Keratinocyte (primary cell): ENCODE measurements around the gene ELMO3. TPM values are rescaled to one million over a fixed set of nuclear protein-coding genes. Genes with fewer than 3 reads are reported as not detected.

ENCODE experiments used
- DNase-seq: peaks from one replicate; pipeline ENCODE4 v3.0.0-alpha.2; 2011; ENCODE audit warnings: low read depth, missing footprints, low spot score
- FAIRE-seq: peaks from 2 replicates; lab custom pipeline; 2011; peaks lifted over from hg19 to GRCh38; lab: Jason Lieb, UNC
- H2AFZ ChIP-seq: 2 replicates; pipeline ENCODE4 v1.6.0; 2012; ENCODE audit warnings: low read length, control low read depth, inconsistent platforms; ENCODE audit not compliant: control insufficient read depth
- H3K27ac ChIP-seq: 2 replicates; pipeline ENCODE4 v1.5.1; 2011; ENCODE audit warnings: low read length; ENCODE audit not compliant: control insufficient read depth, insufficient read depth
- H3K27me3 ChIP-seq: 3 replicates; pipeline ENCODE4 v1.6.0; 2011; ENCODE audit warnings: low read length; ENCODE audit not compliant: control insufficient read depth, insufficient read depth; ENCODE audit errors: extremely low read depth
- H3K36me3 ChIP-seq, 2 experiments: 2 replicates in 1 of 2; 3 replicates in 1 of 2; pipeline ENCODE4 v1.5.1; 2011; ENCODE audit warnings: low read length in 2 of 2, mild to moderate bottlenecking in 1 of 2; ENCODE audit not compliant: control insufficient read depth in 2 of 2, insufficient read depth in 2 of 2; ENCODE audit errors: extremely low read depth in 1 of 2
- H3K4me1 ChIP-seq: 3 replicates; pipeline ENCODE4 v1.5.1; 2011; ENCODE audit warnings: low read length; ENCODE audit not compliant: control insufficient read depth, insufficient read depth; ENCODE audit errors: extremely low read depth
- H3K4me2 ChIP-seq: 3 replicates; pipeline ENCODE4 v1.6.0; 2011; ENCODE audit warnings: low read depth, low read length; ENCODE audit not compliant: control insufficient read depth, insufficient read depth; ENCODE audit errors: extremely low read depth
- H3K4me3 ChIP-seq, 3 experiments: fragments of 200-600 bp in 1 of 3; sonication (generic) in 1 of 3; 2 replicates in 2 of 3; 3 replicates in 1 of 3; pipeline ENCODE4 v1.5.1; 2011 to 2016; ENCODE audit warnings: low read length in 3 of 3, mild to moderate bottlenecking in 3 of 3, control low read depth in 2 of 3, inconsistent platforms in 1 of 3, low read depth in 1 of 3, mixed read lengths in 1 of 3, mixed run types in 1 of 3, moderate library complexity in 1 of 3; ENCODE audit not compliant: control insufficient read depth in 2 of 3, insufficient read depth in 2 of 3; ENCODE audit errors: extremely low read depth in 1 of 3
- H3K79me2 ChIP-seq: 2 replicates; pipeline ENCODE4 v1.6.0; 2012; ENCODE audit warnings: low read length; ENCODE audit not compliant: control insufficient read depth, insufficient read depth
- H3K9ac ChIP-seq: 3 replicates; pipeline ENCODE4 v1.6.0; 2011; ENCODE audit warnings: low read length; ENCODE audit not compliant: control insufficient read depth, insufficient read depth; ENCODE audit errors: extremely low read depth
- H3K9me1 ChIP-seq: 3 replicates; pipeline ENCODE4 v1.6.0; 2011; ENCODE audit warnings: low read length; ENCODE audit not compliant: control insufficient read depth, insufficient read depth; ENCODE audit errors: extremely low read depth
- H3K9me3 ChIP-seq: 2 replicates; pipeline ENCODE4 v1.5.1; 2012; ENCODE audit warnings: low read depth, low read length; ENCODE audit not compliant: control insufficient read depth
- H4K20me1 ChIP-seq: 3 replicates; pipeline ENCODE4 v1.6.0; 2011; ENCODE audit warnings: low read length; ENCODE audit not compliant: control insufficient read depth, insufficient read depth; ENCODE audit errors: extremely low read depth
- EZH2 ChIP-seq: IDR thresholded peaks from one replicate; pipeline ENCODE4 v1.6.1; 2012; ENCODE audit warnings: inconsistent platforms, mild to moderate bottlenecking, low read length, moderate library complexity
- dilution Hi-C: fragments of 300-500 bp; cut with MboI; formaldehyde crosslinking; loops from one replicate; pipeline ENCODE4 v1.7.0; 2020; ENCODE audit warnings: low sequenced_read_pairs; ENCODE audit not compliant: extremely low pct_ligation_motif_present
- polyA plus RNA-seq, 5 experiments: library from polyadenylated mRNA; depleted of rRNA in 3 of 5; stranded (reverse) in 3 of 5; stranded (forward) in 1 of 5; unstranded in 1 of 5; fragments of >200 nt; gene quantifications; 1 replicate in 1 of 5; 2 replicates in 3 of 5; 3 replicates in 1 of 5; pipeline versions ENCODE4 v1.2.1 to v1.2.3, GENCODE V29; 2011 to 2012; ENCODE audit warnings: missing spikeins in 2 of 5, low read depth in 1 of 5, low replicate concordance in 1 of 5
- TF ChIP-seq, protein P1 (sequence below), 3 experiments: IDR thresholded peaks in 1 of 3; conservative IDR thresholded peaks in 1 of 3; optimal IDR thresholded peaks in 1 of 3; 2 replicates in 2 of 3; 3 replicates in 1 of 3; pipeline versions ENCODE3 to v1.5.1; 2011; ENCODE audit warnings: low read length in 3 of 3, mild to moderate bottlenecking in 3 of 3, moderate library complexity in 2 of 3, control low read depth in 1 of 3, inconsistent platforms in 1 of 3; ENCODE audit not compliant: insufficient read depth in 2 of 3; ENCODE audit errors: extremely low read depth in 1 of 3

The ELMO3 gene
- polyA plus RNA-seq, 1 donor (not counting 4 experiments of a cell fraction or from before 2014, with no cell fraction given), result 21.0 TPM

DNA sequence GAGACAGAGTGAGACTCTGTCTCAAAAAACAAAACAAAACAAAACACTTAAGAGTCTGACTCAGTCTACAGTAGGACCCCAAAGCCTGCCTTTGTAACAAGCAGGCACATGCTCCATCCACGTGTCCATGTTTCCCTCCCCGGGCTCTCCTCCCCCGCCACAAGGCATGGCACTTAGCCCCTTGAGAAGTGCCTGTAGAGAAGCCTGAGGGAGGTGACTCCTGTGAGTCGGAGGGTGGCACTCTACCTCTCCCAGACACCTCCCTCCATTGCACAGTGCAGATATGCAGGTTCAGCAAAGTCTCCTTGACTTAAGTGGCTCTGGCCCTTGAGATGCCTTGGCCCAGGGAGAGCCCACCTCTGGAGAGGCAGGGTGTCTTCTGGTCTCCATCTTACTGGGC lies 41.6 kb downstream of the ELMO3 start:
- Histone ChIP-seq H4K20me1 (no peaks in the 10 kb centered on the region), H3K36me3 (peaks cover 18 to 25% of the 10 kb centered on the region in 2 experiments), H3K4me3 (no peak overlapping the region), H3K79me2 (peaks cover 24% of the 10 kb centered on the region), H3K27me3 (no peaks in the 10 kb centered on the region), H3K4me1 (peaks cover 62% of the 10 kb centered on the region), H3K27ac (peak overlapping the region; percentile 91), H3K9ac (peak overlapping the region; percentile 68), H3K9me1 (peaks cover 2% of the 10 kb centered on the region), H2AFZ (no peak overlapping the region), H3K4me2 (peak overlapping the region; percentile 70), H3K9me3 (no peaks in the 10 kb centered on the region)
- TF ChIP-seq EZH2, result no peak
- TF ChIP-seq, protein P1, sequence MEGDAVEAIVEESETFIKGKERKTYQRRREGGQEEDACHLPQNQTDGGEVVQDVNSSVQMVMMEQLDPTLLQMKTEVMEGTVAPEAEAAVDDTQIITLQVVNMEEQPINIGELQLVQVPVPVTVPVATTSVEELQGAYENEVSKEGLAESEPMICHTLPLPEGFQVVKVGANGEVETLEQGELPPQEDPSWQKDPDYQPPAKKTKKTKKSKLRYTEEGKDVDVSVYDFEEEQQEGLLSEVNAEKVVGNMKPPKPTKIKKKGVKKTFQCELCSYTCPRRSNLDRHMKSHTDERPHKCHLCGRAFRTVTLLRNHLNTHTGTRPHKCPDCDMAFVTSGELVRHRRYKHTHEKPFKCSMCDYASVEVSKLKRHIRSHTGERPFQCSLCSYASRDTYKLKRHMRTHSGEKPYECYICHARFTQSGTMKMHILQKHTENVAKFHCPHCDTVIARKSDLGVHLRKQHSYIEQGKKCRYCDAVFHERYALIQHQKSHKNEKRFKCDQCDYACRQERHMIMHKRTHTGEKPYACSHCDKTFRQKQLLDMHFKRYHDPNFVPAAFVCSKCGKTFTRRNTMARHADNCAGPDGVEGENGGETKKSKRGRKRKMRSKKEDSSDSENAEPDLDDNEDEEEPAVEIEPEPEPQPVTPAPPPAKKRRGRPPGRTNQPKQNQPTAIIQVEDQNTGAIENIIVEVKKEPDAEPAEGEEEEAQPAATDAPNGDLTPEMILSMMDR (optimal IDR thresholded peaks at IDR 0.05 in 1 of 3, IDR thresholded peaks at IDR 0.05 in 1 of 3, conservative IDR thresholded peaks at IDR 0.05 in 1 of 3; ENCODE audit: extremely low read depth in 1 of 3, insufficient read depth in 2 of 3, low read length in 3 of 3), result peak in 1 of 3 experiments; percentile 48
- FAIRE-seq (peak; percentile 23), DNase-seq (no peak)
- dilution Hi-C loops, result no loop called here

DNA sequence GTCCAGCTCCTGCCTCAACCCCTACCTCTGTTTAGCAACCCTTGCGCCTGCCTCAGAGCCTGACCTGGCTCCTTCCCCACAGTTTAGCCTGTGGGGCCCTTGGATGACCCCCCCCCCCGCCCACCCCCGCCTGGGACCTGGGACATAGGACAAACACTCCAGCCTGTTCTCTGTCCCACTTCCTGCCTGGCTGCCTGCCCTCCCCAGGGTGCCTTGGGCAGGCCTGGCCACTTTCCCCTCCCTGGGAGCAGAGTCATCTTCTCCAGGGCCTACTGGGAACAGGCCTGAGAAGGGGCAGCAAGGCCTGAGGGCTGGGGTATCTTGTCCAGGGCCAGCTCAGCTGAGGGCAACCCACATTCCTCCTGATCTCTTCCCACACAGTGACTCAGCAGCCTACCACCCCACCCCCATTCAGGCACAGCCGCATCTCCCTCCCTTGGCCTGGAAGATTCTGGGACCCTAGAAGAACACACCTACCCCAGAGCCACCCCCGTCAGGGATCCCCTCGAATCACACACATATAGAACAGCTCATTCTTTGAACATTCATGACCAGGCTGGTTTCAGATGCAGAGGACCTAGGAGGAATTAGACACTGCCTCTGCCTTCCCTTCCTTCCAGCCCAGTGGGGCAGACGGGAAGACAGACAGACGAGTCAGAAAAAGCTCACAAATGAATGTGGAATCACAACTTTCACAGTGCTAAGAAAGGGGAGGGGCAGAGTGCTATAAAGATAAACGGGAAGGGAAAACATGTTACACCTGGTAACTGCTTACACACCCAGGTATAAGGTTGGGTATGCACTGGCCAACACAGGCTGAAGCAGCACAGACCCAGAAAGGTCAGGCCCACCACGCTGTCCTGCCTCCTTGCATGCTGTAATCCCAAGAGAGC lies 42.3 kb downstream of the ELMO3 start:
- peaks cover 2% of the 10 kb centered on the region for H3K9me1 ChIP-seq
- peak; percentile 53 for FAIRE-seq

More for the DNA sequence above, 42.3 kb downstream of the ELMO3 start:
- H3K4me1 ChIP-seq, result peaks cover 61% of the 10 kb centered on the region
- DNase-seq, result peak; percentile 87
- H3K4me3 ChIP-seq, result peak overlapping the region in 1 of 3 experiments; percentile 46
- H3K27ac ChIP-seq, result peak overlapping the region; percentile 91
- H3K79me2 ChIP-seq, result peaks cover 22% of the 10 kb centered on the region
- H3K9ac ChIP-seq, result peak overlapping the region; percentile 68
- H2AFZ ChIP-seq, result peak overlapping the region; percentile 6
- no peak for TF ChIP-seq EZH2
- TF ChIP-seq, protein P1 (optimal IDR thresholded peaks at IDR 0.05 in 1 of 3, IDR thresholded peaks at IDR 0.05 in 1 of 3, conservative IDR thresholded peaks at IDR 0.05 in 1 of 3; ENCODE audit: extremely low read depth in 1 of 3, insufficient read depth in 2 of 3, low read length in 3 of 3), result no peak
- peak overlapping the region; percentile 79 for H3K4me2 ChIP-seq
- no peaks in the 10 kb centered on the region for H3K27me3 ChIP-seq
- peaks cover 12 to 21% of the 10 kb centered on the region in 2 experiments for H3K36me3 ChIP-seq
- no peaks in the 10 kb centered on the region for H4K20me1 ChIP-seq
- dilution Hi-C loops, result no loop called here
- H3K9me3 ChIP-seq, result no peaks in the 10 kb centered on the region
